ENCODE results near the gene SLC35E4.

Gene SLC35E4

DNA sequence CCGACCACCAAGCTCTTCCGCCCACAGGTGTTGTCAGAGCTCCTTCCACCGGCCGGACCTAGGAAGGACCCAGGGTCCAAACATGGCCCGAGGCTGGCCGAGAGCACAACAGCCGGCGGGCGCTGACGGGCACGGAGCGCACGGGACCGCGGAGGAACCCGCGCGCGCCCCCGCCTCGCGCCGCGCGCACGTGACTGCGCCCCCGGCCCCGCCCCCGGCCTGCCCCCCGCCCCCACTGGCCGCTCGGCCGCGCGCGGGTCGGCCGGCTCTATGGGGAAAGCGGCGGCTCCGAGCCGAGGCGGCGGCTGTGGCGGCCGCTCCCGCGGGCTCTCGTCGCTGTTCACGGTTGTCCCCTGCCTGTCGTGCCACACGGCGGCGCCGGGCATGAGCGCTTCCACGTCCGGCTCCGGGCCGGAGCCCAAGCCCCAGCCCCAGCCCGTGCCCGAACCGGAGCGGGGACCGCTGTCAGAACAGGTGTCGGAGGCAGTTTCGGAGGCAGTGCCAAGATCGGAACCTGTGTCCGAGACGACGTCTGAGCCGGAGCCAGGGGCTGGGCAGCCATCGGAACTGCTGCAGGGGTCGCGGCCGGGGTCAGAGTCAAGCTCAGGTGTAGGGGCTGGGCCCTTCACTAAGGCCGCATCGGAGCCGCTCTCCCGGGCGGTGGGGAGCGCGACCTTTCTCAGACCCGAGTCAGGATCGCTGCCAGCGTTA lies 59.2 kb downstream of the SLC35E4 start, which contains the start of gene OSBP2:
Gene OSBP2, plus strand, starts transcription at position 235 of the 711 bp plus-strand sequence. Its CDS starts 36 bp downstream, at position 271.
- peak in 1 of 2 experiments; percentile 64 for DNase-seq

DNA sequence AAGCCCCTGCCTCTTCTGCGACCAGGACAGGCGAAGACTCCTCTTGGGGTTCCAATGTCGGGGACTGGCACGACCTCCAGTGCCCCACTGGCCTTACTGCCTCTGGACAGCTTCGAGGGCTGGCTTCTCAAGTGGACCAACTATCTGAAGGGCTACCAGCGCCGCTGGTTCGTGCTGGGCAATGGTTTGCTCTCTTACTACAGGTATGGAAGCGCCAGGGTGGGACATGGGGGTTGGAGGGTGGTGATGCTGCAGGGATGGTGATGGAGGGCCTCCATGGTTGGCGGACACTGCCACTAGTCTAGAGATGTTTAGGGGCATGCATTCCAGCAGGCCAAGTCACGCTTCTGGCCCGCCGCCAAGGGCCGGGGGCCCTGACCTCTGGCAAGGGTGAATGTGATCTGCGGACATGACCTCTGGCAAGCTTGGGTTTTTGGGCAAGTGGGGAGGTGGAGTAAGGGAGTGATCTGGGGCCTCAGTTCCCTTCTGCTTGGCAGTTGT lies 59.8 kb downstream of the SLC35E4 start:
- no peak for DNase-seq

DNA sequence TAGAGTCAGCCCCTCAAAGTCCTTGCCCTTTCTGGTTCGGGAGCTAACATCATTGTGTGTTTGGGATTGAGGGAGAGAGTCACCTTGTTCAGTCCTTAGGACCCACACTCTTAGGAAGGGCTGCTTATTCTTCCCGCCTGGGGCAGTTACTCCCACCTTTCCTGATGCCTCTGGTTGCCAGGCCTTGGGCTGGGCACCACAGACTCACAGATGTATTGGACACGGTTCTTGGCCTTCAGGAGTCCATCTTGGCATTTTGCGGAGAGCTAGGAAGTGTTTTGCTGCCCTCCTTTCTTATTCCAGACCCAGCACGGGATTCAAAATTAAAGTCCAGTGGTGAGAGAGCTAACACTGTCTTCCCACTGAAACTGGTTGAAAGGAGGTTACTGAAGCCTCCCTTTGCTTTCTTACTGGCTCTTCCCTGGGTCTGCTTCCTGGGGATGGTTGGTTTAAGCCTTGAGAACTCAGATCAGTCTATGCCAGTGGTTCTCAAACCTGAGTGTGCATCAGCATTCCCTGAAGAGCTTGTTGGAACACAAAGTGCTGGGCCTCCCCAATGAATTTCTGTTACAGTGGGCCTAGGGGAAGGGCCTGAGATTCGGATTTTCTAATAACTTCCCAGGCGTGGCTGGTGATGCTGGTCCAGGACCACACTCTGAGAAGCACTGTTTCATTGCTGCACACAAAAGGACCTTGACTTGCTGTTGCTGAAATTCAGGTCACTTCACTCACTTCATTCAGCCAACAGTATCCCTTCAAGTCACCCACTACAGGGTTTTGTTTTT lies 60.5 kb downstream of the SLC35E4 start:
- no peak for DNase-seq

Measured in NCI-H526 (cell line).